Panc1 (cell line): Measurements from ENCODE around the gene FOSB.

Experiments
- CTCF ChIP-seq: fragments of 450-650 bp; IDR thresholded peaks from 2 replicates; pipeline ENCODE4 v1.5.1; 2017; ENCODE audit warnings: mild to moderate bottlenecking
- SIN3A ChIP-seq: IDR thresholded peaks from 2 replicates; pipeline ENCODE4 v1.6.1; 2012; ENCODE audit warnings: low read depth, mild to moderate bottlenecking, low read length, moderate library complexity, borderline replicate concordance; ENCODE audit not compliant: insufficient read depth

- TF ChIP-seq CTCF (no peak), SIN3A (no peak)
These were observed 30.5 kb upstream of the FOSB start for GRCh38 chr19:45437328-45437727.
